SJCRH30 (cell line): ENCODE results near the gene TEAD1. TPM values are rescaled to one million over a fixed set of nuclear protein-coding genes. Genes with fewer than 3 reads are reported as not detected.

ENCODE experiments used
- DNase-seq, 2 experiments: peaks; one replicate each; pipeline ENCODE4 v3.0.0-alpha.2; 2015 to 2020
- H3K27ac ChIP-seq: fragments of 250-450 bp; sonication (Bioruptor Pico); 2 replicates; pipeline ENCODE4 v1.5.1; 2020; ENCODE audit warnings: mild to moderate bottlenecking, moderate library complexity
- H3K27me3 ChIP-seq: fragments of 250-450 bp; sonication (Bioruptor Pico); 2 replicates; pipeline ENCODE4 v1.5.1; 2020; ENCODE audit warnings: mild to moderate bottlenecking, moderate library complexity
- H3K36me3 ChIP-seq: fragments of 250-450 bp; sonication (Bioruptor Pico); 2 replicates; pipeline ENCODE4 v1.5.1; 2020; ENCODE audit warnings: mild to moderate bottlenecking, moderate library complexity
- H3K4me1 ChIP-seq: fragments of 250-450 bp; sonication (Bioruptor Pico); 2 replicates; pipeline ENCODE4 v1.5.1; 2020; ENCODE audit warnings: mild to moderate bottlenecking, moderate library complexity
- H3K4me3 ChIP-seq: fragments of 250-450 bp; sonication (Bioruptor Pico); 2 replicates; pipeline ENCODE4 v1.5.1; 2020; ENCODE audit warnings: mild to moderate bottlenecking, moderate library complexity
- H3K9me3 ChIP-seq: fragments of 250-450 bp; sonication (Bioruptor Pico); replicated peaks from 2 replicates; pipeline ENCODE4 v1.5.1; 2020; ENCODE audit warnings: mild to moderate bottlenecking, moderate library complexity
- total RNA-seq: library from RNA; depleted of rRNA; stranded (reverse); fragments of >200 nt; shearing (Covaris generic); gene quantifications from 2 replicates; pipeline ENCODE4 v1.2.3, GENCODE V29; 2014

The TEAD1 gene
- total RNA-seq, 1 experiment from 2014 or later, result 84.4 TPM

DNA sequence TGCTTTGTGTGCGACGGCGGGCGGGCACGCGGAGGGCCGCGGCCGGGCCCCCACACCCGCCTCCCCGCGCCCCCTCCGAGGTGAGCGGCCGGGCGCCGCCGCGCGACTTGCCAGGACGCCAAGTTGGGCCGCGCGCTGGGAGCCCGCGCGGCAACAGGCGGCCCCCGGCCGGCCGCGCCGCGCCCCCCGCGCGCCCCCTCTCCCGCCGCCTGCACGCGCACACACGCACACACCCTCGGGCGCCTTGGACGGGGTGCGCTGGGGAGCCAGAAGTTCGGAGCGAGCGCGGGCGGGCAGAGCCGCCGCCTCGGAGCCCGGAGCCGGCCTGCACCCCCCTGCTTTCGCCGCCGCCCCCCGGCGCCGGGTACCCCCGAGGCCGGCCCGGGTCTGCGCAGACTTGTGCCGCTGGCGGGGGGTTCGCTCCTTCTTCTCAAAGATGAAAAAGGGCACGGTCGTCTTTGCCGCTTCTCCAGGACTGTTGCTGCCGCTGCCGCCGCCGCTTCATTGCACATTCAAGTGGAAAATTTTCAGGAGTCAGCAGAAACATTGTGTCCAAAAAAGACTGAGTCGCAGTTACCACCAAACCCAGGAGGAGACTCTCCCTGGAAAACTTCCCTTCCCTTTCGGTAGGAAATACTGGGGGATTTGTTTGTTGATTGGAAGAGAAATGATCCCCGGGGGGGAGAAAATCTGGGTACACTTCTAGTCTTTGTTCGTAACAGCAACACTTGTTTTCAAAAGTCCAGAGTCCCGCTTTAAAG is 895 bp downstream of the TEAD1 start:
- Histone ChIP-seq H3K36me3 (peaks cover 3% of the 10 kb centered on the region; the same call in 1 of the 2 replicates), H3K4me3 (peak overlapping the region; percentile 70), H3K27me3 (no peaks in the 10 kb centered on the region), H3K4me1 (peaks cover 15% of the 10 kb centered on the region), H3K9me3 (no peaks in the 10 kb centered on the region), H3K27ac (peak overlapping the region; percentile 56)
- peak; percentile 53 to 64 for DNase-seq

DNA sequence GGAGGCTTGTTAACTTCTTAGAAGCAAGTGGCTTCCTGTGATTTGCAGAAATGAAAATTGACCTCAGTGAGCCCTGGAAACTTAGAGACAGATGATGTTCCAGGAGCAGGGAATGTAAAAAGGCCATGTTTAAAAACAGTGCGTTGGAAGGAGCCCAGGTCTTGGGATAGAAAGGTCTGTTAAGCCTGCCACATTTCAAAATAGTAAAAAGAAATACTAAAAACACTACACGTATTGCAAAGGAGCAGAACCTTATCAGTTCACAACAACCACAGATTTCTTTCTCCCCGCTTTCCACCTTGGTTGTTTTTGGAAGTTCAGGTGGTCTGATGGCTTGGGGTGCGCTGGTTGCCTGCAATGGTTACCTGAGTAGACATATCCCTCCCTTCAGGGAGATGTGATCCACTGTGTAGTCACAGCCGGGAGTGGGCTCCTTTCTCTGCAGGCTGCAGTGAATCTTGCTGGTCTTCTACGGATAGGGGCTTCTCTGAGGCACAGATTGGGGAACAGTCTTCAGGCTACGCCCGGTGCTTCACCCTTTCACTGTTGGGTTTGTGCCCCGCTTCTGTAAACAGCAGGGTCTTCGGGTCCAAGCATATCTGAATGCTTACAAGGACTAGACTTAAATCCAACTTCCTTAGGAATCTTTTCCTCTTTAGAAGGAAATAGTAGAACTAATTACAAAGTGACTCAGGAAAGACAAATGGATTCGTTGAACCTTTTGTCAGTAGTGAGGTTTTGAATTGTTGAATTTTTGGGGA is 1.9 kb downstream of the TEAD1 start:
- H3K27me3 ChIP-seq, result no peaks in the 10 kb centered on the region
- H3K27ac ChIP-seq, result peak overlapping the region; percentile 5
- DNase-seq, result peak; percentile 29 to 64
- H3K9me3 ChIP-seq, result no peaks in the 10 kb centered on the region
- peak overlapping the region; percentile 70 for H3K4me3 ChIP-seq
- H3K36me3 ChIP-seq, result peaks cover 3% of the 10 kb centered on the region; the same call in 1 of the 2 replicates
- H3K4me1 ChIP-seq, result peaks cover 15% of the 10 kb centered on the region

DNA sequence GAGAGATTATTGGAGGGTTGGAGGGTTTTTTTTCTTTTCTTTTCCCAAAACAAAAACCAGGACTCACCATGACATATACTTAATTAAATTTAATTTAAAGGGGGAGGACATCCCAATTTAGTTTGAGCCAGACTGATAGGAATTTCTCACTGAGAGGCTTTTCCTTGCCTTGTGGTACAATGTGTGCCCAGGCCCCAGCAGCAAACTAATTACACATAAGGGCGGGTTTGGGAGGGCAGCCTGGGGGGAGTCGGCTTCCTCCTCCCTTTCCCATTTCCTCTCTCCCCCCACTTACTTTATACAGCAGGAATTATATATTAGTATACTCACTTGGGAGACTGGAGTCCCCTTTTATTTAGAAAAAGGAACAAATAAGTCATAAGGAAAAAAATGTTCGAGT is 2.9 kb downstream of the TEAD1 start:
- DNase-seq, result peak in 1 of 2 experiments; percentile 37
- no peaks in the 10 kb centered on the region for H3K9me3 ChIP-seq
- peaks cover 15% of the 10 kb centered on the region for H3K4me1 ChIP-seq
- H3K27ac ChIP-seq, result no peak overlapping the region
- H3K4me3 ChIP-seq, result peak overlapping the region; percentile 70
- H3K27me3 ChIP-seq, result no peaks in the 10 kb centered on the region
- peaks cover 8% of the 10 kb centered on the region; the same call in 1 of the 2 replicates for H3K36me3 ChIP-seq

DNA sequence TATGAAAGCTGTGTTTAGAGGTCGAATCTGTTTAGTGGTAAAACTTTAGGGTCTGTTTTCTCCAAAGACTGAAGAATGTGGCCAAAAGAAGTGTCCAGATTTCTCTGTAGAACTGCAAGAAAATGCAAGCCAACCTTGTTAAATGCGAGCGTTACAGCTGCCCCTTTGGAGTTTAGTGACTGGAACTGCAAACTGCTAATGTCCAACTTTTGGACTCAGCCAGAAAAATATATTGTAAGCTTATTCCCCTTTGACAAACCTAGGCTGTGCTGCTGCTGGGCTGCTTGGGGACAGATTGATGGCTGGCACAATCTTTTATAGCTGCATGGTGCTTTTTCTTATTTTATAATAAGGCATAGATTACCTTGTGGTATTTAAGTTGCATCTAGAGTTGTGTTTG is 3.9 kb downstream of the TEAD1 start:
- no peaks in the 10 kb centered on the region for H3K27me3 ChIP-seq
- no peak overlapping the region for H3K27ac ChIP-seq
- no peak overlapping the region for H3K4me3 ChIP-seq
- no peaks in the 10 kb centered on the region for H3K9me3 ChIP-seq
- no peak for DNase-seq
- peaks cover 9% of the 10 kb centered on the region; the same call in 1 of the 2 replicates for H3K36me3 ChIP-seq
- H3K4me1 ChIP-seq, result peaks cover 15% of the 10 kb centered on the region

DNA sequence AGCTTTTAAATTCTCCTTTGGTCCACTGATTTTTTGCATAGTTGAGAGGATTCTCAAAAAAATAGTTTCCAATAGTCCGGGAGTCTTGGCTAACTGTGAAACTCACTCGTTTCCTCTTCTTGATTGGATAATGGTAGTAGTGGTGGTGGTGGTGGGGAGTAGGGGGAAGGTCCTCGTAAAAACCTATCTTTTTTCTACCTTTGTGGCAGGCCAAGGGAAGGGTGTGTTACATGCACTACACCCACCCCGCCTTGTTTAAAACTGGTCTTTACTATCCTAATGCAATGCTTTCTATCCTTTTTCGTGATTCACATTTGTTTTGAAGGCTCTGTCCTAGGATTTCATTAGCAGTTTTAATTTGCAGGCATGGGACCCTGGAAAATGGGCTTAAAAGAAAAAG is 4.8 kb downstream of the TEAD1 start:
- Histone ChIP-seq H3K4me3 (no peak overlapping the region), H3K36me3 (peaks cover 9% of the 10 kb centered on the region; the same call in 1 of the 2 replicates), H3K27me3 (no peaks in the 10 kb centered on the region), H3K4me1 (peaks cover 15% of the 10 kb centered on the region), H3K9me3 (no peaks in the 10 kb centered on the region), H3K27ac (no peak overlapping the region)
- no peak for DNase-seq

DNA sequence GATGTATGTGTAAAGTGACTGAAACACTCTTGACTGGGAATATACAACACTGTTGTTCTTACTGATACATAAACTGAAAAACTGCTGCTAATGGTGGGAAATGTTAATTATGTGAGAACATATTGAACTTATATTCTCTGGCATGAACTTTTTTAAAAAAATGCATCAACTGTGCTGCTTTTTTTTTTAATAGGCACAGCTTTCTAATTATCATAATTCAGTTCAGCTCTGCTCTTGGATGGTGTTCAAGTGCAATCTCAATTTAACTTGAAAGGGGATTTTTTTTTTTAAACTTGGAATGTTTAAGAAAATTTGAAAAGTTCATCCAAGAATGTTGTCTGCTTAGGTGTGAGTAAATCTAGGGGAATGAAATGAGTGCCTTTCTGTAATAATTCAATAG is 5.2 kb downstream of the TEAD1 start:
- Histone ChIP-seq H3K36me3 (peaks cover 9% of the 10 kb centered on the region; the same call in 1 of the 2 replicates), H3K27ac (no peak overlapping the region), H3K27me3 (no peaks in the 10 kb centered on the region), H3K9me3 (no peaks in the 10 kb centered on the region), H3K4me1 (peaks cover 15% of the 10 kb centered on the region), H3K4me3 (no peak overlapping the region)
- no peak for DNase-seq

DNA sequence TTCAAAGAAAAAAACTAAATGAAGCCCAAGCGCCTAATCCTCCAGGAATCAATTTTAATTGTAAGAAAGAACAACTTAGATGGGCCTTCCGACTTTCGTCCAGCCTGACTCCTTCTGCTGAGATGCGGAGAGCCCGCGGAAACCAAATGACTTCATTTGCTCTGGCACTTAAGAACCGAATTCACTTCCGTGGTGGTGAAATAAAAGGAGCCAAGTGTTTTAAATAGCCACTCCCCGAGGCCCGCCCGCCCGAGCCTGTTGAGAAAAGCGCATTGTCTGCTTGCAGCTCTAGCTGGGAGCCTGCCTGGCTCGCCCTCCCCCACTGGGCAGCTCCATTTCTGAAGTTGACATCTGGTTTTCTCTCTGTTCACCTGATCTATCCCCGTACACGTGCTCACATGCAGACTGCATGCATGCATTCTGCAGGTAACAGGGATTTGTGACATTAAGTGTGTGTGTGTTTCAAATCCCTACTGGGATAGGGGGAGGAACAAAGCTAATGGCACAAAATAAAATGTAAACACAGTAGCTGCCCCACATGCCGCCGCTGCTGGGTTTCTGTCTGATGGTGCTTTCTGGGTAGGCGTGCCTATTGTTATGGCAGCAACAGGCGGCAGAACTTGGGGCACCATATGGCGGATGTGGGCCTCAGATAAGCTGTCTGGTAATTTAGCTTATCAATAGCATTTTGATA is 6.2 kb downstream of the TEAD1 start:
- H3K27me3 ChIP-seq, result no peaks in the 10 kb centered on the region
- no peaks in the 10 kb centered on the region for H3K9me3 ChIP-seq
- peaks cover 9% of the 10 kb centered on the region; the same call in 1 of the 2 replicates for H3K36me3 ChIP-seq
- no peak overlapping the region for H3K4me3 ChIP-seq
- H3K4me1 ChIP-seq, result peaks cover 15% of the 10 kb centered on the region
- H3K27ac ChIP-seq, result no peak overlapping the region
- DNase-seq, result peak; percentile 57 to 59

DNA sequence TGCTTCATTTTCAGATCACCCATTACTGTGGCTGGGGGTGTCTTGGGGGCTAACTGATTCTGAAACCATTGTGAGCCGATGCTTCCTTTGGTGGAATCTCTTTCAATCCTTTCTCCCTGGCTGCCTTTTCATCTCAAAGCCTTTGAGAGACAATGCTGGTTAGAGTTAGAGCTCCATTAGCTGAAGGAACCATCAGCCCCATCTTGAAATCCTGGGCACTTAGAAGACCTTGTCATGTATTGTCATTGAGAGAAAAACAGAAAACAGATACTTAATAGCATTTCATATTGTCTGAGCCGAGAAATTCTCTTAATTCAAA is 6.7 kb downstream of the TEAD1 start:
- Histone ChIP-seq H3K27me3 (no peaks in the 10 kb centered on the region), H3K36me3 (peaks cover 9% of the 10 kb centered on the region; the same call in 1 of the 2 replicates), H3K4me1 (peaks cover 15% of the 10 kb centered on the region), H3K27ac (no peak overlapping the region), H3K4me3 (no peak overlapping the region), H3K9me3 (no peaks in the 10 kb centered on the region)
- DNase-seq, result no peak

DNA sequence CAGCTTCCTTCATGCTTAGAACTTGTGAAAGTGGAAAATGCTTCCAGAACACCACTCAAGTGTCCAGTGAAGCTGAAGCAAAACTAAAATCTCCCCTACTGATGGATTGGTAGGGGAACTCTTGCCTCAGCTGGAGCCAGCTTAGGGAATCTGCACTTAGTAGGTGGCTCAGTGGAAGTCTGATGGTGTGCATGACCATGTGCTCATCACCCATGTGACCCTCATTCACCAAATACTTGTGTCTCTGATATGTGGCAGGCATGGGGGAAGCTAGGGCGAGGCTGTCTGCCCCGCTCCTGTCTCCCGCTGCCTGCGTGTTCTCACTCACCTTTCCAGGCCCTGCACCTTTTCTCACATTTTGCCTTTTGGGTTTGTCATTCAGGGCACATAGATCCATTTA is 7.2 kb downstream of the TEAD1 start:
- H3K27me3 ChIP-seq, result no peaks in the 10 kb centered on the region
- DNase-seq, result no peak
- no peaks in the 10 kb centered on the region for H3K9me3 ChIP-seq
- H3K36me3 ChIP-seq, result peaks cover 9% of the 10 kb centered on the region; the same call in 1 of the 2 replicates
- no peak overlapping the region for H3K27ac ChIP-seq
- no peak overlapping the region for H3K4me3 ChIP-seq
- H3K4me1 ChIP-seq, result peaks cover 15% of the 10 kb centered on the region

DNA sequence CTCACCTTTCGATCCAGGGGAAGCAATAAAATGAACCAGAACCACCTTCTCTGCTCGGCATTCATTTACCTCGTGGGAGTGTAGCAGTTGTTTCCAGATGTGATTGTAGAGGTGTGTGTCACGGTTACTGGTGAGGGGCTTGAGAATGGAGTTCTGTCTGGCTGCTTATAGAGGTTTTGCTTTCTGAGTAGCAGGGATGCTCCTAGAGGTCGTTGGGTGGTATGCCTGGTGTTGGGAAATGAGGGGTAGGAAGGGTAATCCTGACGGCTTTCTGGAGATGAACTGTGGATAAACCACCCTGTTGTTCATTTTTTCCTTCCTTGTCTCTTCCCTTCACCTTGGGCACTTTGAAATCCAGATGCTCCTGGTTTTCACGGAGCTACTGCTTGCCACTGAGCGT is 8.1 kb downstream of the TEAD1 start:
- DNase-seq, result no peak
- Histone ChIP-seq H3K4me1 (peaks cover 11% of the 10 kb centered on the region), H3K27me3 (no peaks in the 10 kb centered on the region), H3K36me3 (peaks cover 9% of the 10 kb centered on the region; the same call in 1 of the 2 replicates), H3K9me3 (no peaks in the 10 kb centered on the region), H3K4me3 (no peak overlapping the region), H3K27ac (no peak overlapping the region)

DNA sequence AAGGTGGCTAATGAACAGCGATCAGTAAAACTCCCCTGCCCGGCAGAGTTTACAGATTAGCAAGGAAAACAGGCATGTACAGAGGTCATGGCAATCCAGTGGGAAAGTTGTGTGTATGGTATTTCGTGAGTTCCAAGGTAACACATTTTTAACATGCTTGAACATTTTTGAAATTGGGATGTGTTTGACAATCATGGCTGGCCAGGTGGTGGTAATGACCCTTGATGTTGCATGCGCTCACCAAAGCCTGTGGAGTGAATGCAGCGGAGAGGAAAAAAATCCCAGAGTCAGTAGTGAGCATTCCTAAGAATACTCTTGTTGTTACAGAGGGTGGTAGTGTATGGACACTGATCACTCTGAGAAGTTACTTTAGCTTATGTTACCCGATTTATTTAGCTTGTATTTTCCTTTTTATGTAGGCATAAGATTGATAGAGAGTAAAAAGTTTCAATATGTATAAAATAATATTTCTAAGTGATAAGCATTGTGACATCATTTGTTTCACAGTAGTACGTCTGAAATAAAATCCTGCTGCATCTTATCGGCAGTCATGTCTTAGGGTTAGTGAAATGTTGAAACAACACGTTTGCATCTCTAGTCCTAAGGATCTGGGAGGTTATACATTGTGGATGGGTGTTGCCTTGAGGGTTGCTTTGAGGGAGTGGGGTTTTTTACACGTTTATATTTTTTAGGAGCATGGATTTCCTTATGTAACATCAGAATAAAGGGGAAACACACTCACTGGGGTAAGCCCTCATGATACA is 8.7 kb downstream of the TEAD1 start:
- Histone ChIP-seq H3K27me3 (no peaks in the 10 kb centered on the region), H3K4me3 (no peak overlapping the region), H3K4me1 (peaks cover 5% of the 10 kb centered on the region), H3K36me3 (peaks cover 6% of the 10 kb centered on the region; the same call in 1 of the 2 replicates), H3K27ac (no peak overlapping the region), H3K9me3 (no peaks in the 10 kb centered on the region)
- DNase-seq, result no peak

DNA sequence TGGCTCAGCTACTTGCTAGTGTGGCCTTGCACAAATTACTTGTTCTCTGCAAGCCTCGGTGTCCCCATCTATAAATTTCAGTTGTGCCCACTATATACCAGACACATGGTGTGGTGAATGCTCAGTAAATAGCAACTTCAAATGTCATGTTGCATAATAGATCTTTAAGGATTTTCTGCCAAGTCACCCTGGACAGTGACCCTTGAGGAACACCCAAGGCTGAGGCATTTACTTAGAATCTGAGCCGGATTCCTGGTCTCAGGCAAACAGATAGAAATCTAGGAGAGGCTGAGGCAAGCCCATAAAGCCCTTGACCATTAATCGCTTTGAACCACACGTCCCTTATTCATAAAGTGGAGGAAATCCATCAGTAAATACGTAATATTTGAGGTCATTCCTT is 9.7 kb downstream of the TEAD1 start:
- Histone ChIP-seq H3K36me3 (peaks cover 6% of the 10 kb centered on the region; the same call in 1 of the 2 replicates), H3K4me1 (peaks cover 5% of the 10 kb centered on the region; the same call in 1 of the 2 replicates), H3K4me3 (no peak overlapping the region), H3K27me3 (no peaks in the 10 kb centered on the region), H3K9me3 (no peaks in the 10 kb centered on the region), H3K27ac (no peak overlapping the region)
- no peak for DNase-seq

DNA sequence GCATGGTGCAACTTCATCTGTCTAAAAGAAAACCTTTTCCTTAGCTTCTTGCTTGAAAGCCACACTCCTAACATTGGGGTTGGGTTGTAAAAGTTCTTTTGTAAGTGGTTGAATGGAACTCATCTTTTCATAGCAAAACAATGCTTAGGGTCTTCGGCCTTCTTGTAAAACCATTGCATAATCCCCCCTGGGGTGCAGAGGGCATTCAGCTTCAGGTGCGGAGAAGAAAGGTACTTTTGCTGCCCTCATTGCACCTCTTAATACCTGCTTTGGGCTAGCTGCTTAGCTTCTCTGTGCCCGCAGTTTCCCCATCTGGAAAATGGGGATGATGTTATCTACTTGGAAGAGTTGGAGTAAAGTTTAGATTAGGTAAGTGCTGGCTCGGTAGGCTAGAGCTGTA is 10.1 kb downstream of the TEAD1 start:
- no peak for DNase-seq
- H3K36me3 ChIP-seq, result peaks cover 6% of the 10 kb centered on the region; the same call in 1 of the 2 replicates
- no peak overlapping the region for H3K27ac ChIP-seq
- no peak overlapping the region for H3K4me3 ChIP-seq
- H3K27me3 ChIP-seq, result no peaks in the 10 kb centered on the region
- H3K4me1 ChIP-seq, result peaks cover 5% of the 10 kb centered on the region; the same call in 1 of the 2 replicates
- no peaks in the 10 kb centered on the region for H3K9me3 ChIP-seq

DNA sequence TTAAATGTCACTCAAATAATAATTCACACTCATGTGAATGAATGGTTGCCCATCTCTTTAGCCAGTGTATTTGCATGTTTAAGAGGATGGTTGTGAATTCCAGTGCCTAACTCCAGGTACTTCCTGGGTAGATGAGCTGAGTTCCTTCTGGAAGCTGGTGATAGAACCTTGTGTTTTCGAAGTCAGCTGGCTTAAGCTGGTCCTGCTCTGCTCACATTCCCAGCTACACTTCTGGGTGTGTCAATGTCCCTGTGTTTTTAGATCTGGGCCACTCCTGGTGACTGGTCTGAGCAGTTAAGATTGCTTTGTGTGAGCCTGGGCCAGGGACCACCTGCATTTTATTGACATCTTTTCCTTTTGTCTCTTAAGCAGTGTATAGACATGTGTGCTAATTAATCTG is 10.6 kb downstream of the TEAD1 start:
- Histone ChIP-seq H3K4me1 (peaks cover 3% of the 10 kb centered on the region; the same call in 1 of the 2 replicates), H3K36me3 (peaks cover 6% of the 10 kb centered on the region; the same call in 1 of the 2 replicates), H3K9me3 (no peaks in the 10 kb centered on the region), H3K27me3 (no peaks in the 10 kb centered on the region), H3K27ac (no peak overlapping the region), H3K4me3 (no peak overlapping the region)
- DNase-seq, result no peak
